Mesenchymal stem cell (in vitro differentiated cells and primary cell): Measurements from ENCODE around the gene TOP3A.

Experiments used
- DNase-seq: peaks from one replicate; pipeline ENCODE4 v3.0.0-alpha.2; 2013
- H2AFZ ChIP-seq: one replicate; pipeline ENCODE4 v1.6.1; 2013; ENCODE audit warnings: low read depth, mild to moderate bottlenecking, control low read depth, inconsistent platforms, low read length, moderate library complexity
- H2AK5ac ChIP-seq: 2 replicates; pipeline ENCODE4 v1.6.1; 2013; ENCODE audit warnings: low read length, moderate library complexity, mild to moderate bottlenecking, inconsistent platforms; ENCODE audit not compliant: severe bottlenecking
- H2BK120ac ChIP-seq: one replicate; pipeline ENCODE4 v1.6.1; 2013; ENCODE audit warnings: low read depth, mild to moderate bottlenecking, inconsistent platforms, low read length, moderate library complexity
- H2BK12ac ChIP-seq, 2 experiments: one replicate each; pipeline ENCODE4 v1.6.1; 2013; ENCODE audit warnings: inconsistent platforms in 2 of 2, low read length in 2 of 2, mild to moderate bottlenecking in 2 of 2, moderate library complexity in 2 of 2, control low read depth in 1 of 2
- H2BK15ac ChIP-seq: one replicate; pipeline ENCODE4 v1.6.1; 2013; ENCODE audit warnings: mild to moderate bottlenecking, low read depth, inconsistent platforms; ENCODE audit not compliant: poor library complexity, severe bottlenecking
- H2BK5ac ChIP-seq: 2 replicates; pipeline ENCODE4 v1.6.1; 2013; ENCODE audit warnings: low read depth, mild to moderate bottlenecking, low read length, control low read depth, inconsistent platforms; ENCODE audit not compliant: poor library complexity, severe bottlenecking
- H3K14ac ChIP-seq, 2 experiments: one replicate each; pipeline ENCODE4 v1.6.1; 2013; ENCODE audit warnings: inconsistent platforms in 2 of 2, low read length in 2 of 2, control low read depth in 1 of 2, mild to moderate bottlenecking in 1 of 2, moderate library complexity in 1 of 2
- H3K18ac ChIP-seq, 2 experiments: one replicate each; pipeline ENCODE4 v1.6.1; 2013; ENCODE audit warnings: inconsistent platforms in 2 of 2, low read length in 2 of 2, control low read depth in 1 of 2, low read depth in 1 of 2, mild to moderate bottlenecking in 1 of 2
- H3K23ac ChIP-seq, 2 experiments: one replicate each; pipeline ENCODE4 v1.6.1; 2013; ENCODE audit warnings: inconsistent platforms in 2 of 2, low read length in 2 of 2, mild to moderate bottlenecking in 2 of 2, moderate library complexity in 2 of 2, control low read depth in 1 of 2
- H3K27ac ChIP-seq: 2 replicates; pipeline ENCODE4 v1.5.1; 2013; ENCODE audit warnings: mild to moderate bottlenecking, moderate library complexity, low read length, control low read depth, inconsistent platforms; ENCODE audit not compliant: poor library complexity, severe bottlenecking
- H3K27me3 ChIP-seq, 2 experiments: 2 replicates each; pipeline versions ENCODE4 v1.6.1 to v1.7.0; 2013; ENCODE audit warnings: low read length in 2 of 2, mild to moderate bottlenecking in 2 of 2, moderate library complexity in 2 of 2, control low read depth in 1 of 2, inconsistent platforms in 1 of 2; ENCODE audit not compliant: control insufficient read depth in 1 of 2, insufficient read depth in 1 of 2
- H3K36me3 ChIP-seq, 2 experiments: 2 replicates each; pipeline versions ENCODE4 v1.6.1 to v1.7.0; 2013; ENCODE audit warnings: low read length in 2 of 2, control low read depth in 1 of 2, inconsistent platforms in 1 of 2, low read depth in 1 of 2, mild to moderate bottlenecking in 1 of 2; ENCODE audit not compliant: insufficient read depth in 2 of 2, control insufficient read depth in 1 of 2
- H3K4ac ChIP-seq, 2 experiments: one replicate each; pipeline ENCODE4 v1.6.1; 2013; ENCODE audit warnings: inconsistent platforms in 2 of 2, low read length in 2 of 2, mild to moderate bottlenecking in 2 of 2, moderate library complexity in 2 of 2, control low read depth in 1 of 2, low read depth in 1 of 2
- H3K4me1 ChIP-seq: 2 replicates; pipeline ENCODE4 v1.6.1; 2013; ENCODE audit warnings: low read depth, low read length, control low read depth; ENCODE audit not compliant: control insufficient read depth, insufficient read depth
- H3K4me2 ChIP-seq: 2 replicates; pipeline ENCODE4 v1.6.1; 2013; ENCODE audit warnings: low read length, mild to moderate bottlenecking, inconsistent platforms; ENCODE audit not compliant: poor library complexity, severe bottlenecking
- H3K4me3 ChIP-seq, 2 experiments: 2 replicates each; pipeline versions ENCODE4 v1.5.1 to v1.7.0; 2013; ENCODE audit warnings: low read length in 2 of 2, mild to moderate bottlenecking in 2 of 2, control low read depth in 1 of 2, low read depth in 1 of 2; ENCODE audit not compliant: insufficient read depth in 1 of 2
- H3K79me1 ChIP-seq: replicated peaks from 2 replicates; pipeline ENCODE4 v1.6.1; 2013; ENCODE audit warnings: mild to moderate bottlenecking, control low read depth, low read length, inconsistent platforms; ENCODE audit not compliant: poor library complexity, severe bottlenecking
- H3K9ac ChIP-seq: 2 replicates; pipeline ENCODE4 v1.7.0; 2013; ENCODE audit warnings: mild to moderate bottlenecking, low read length, moderate library complexity
- H3K9me3 ChIP-seq: 2 replicates; pipeline ENCODE4 v1.7.0; 2013; ENCODE audit warnings: mild to moderate bottlenecking, low read length; ENCODE audit not compliant: control insufficient read depth
- H4K8ac ChIP-seq: one replicate; pipeline ENCODE4 v1.6.1; 2013; ENCODE audit warnings: inconsistent platforms, mild to moderate bottlenecking, low read length, moderate library complexity
- H4K91ac ChIP-seq: one replicate; pipeline ENCODE4 v1.6.1; 2013; ENCODE audit warnings: mild to moderate bottlenecking, low read length, inconsistent platforms
- WGBS: methylation state at CpG from one replicate; pipeline ENCODE4 v1.1.7; 2013; ENCODE audit warnings: mixed read lengths; 5-methylcytosine and 5-hydroxymethylcytosine counted together

The TOP3A gene

DNA sequence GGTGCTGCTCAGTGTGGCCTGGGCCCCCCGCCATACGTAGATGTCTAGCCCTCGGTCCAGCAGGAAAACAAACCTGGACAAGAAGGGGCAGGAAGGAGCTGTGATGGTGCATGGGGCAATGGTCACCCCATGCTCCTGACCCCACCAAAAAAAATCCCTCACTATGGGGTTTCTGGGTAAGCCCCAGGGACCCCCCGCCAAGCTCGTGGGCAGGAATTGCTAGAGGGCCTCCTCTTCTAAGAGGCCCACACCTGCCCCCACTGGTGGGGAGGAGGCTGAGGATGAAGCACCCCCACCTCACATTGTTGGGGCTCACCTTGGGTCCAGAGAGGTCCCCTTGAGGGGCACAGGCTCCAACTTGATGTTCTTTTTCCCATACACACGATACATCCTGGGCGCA lies 66.0 kb downstream of the TOP3A start:
- no peak overlapping the region for H3K23ac ChIP-seq
- H2BK5ac ChIP-seq: no peak overlapping the region
- H3K9me3 ChIP-seq: no peaks in the 10 kb centered on the region
- H3K14ac ChIP-seq: no peak overlapping the region
- WGBS: 97% methylated on average over 7 of the region's 7 CpGs
- peaks cover 5% of the 10 kb centered on the region for H3K4me1 ChIP-seq
- H2BK15ac ChIP-seq: no peak overlapping the region
- no peak overlapping the region for H4K8ac ChIP-seq
- H3K9ac ChIP-seq: peak overlapping the region; percentile 14
- H3K4ac ChIP-seq: no peak overlapping the region
- no peak overlapping the region for H3K27ac ChIP-seq
- H2BK12ac ChIP-seq: no peak overlapping the region
- no peak overlapping the region for H3K18ac ChIP-seq
- peak overlapping the region; percentile 14 for H4K91ac ChIP-seq
- no peak overlapping the region for H2BK120ac ChIP-seq
- DNase-seq: no peak
- no peak overlapping the region for H3K4me2 ChIP-seq
- H2AK5ac ChIP-seq: no peak overlapping the region
- no peak overlapping the region for H3K4me3 ChIP-seq
- peaks cover 50% of the 10 kb centered on the region for H3K79me1 ChIP-seq
- no peak overlapping the region for H2AFZ ChIP-seq
- peaks cover 89 to 90% of the 10 kb centered on the region in 2 experiments for H3K36me3 ChIP-seq
- no peaks in the 10 kb centered on the region for H3K27me3 ChIP-seq

DNA sequence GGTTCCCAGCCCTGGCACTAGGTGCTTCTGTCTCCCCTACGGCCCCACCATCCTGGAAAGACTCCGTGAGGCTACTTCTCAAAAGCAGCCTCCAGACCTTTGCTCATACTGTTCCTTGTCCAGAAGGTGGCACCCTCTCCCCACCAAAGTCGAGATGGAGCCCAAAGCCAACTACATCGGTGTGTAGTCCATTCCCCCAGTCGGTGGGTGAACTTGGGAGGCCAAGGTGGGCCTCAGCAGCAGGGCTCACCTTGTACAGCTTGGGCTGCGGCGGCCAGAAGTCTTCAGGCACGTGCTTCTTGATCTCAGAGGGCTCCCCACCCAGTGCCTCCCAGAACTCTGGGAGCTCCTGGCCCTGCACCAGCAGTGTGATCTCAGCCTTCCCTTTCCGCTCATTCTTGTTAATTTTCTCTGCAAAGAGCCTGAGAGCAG lies 66.5 kb downstream of the TOP3A start:
- no peak overlapping the region for H4K91ac ChIP-seq
- H2AFZ ChIP-seq: no peak overlapping the region
- H2AK5ac ChIP-seq: no peak overlapping the region
- peaks cover 45% of the 10 kb centered on the region for H3K79me1 ChIP-seq
- no peak overlapping the region for H3K4me3 ChIP-seq
- no peak overlapping the region for H2BK12ac ChIP-seq
- H3K27me3 ChIP-seq: no peaks in the 10 kb centered on the region
- H3K23ac ChIP-seq: no peak overlapping the region
- peak overlapping the region; percentile 14 for H3K9ac ChIP-seq
- H3K14ac ChIP-seq: no peak overlapping the region
- H2BK5ac ChIP-seq: no peak overlapping the region
- H3K4me1 ChIP-seq: peaks cover 5% of the 10 kb centered on the region
- H3K27ac ChIP-seq: no peak overlapping the region
- no peaks in the 10 kb centered on the region for H3K9me3 ChIP-seq
- peak; percentile 76 for DNase-seq
- 44% methylated on average over 9 of the region's 9 CpGs for WGBS
- no peak overlapping the region for H4K8ac ChIP-seq
- peaks cover 89 to 90% of the 10 kb centered on the region in 2 experiments for H3K36me3 ChIP-seq
- no peak overlapping the region for H2BK120ac ChIP-seq
- no peak overlapping the region for H2BK15ac ChIP-seq
- no peak overlapping the region for H3K18ac ChIP-seq
- no peak overlapping the region for H3K4me2 ChIP-seq
- no peak overlapping the region for H3K4ac ChIP-seq

DNA sequence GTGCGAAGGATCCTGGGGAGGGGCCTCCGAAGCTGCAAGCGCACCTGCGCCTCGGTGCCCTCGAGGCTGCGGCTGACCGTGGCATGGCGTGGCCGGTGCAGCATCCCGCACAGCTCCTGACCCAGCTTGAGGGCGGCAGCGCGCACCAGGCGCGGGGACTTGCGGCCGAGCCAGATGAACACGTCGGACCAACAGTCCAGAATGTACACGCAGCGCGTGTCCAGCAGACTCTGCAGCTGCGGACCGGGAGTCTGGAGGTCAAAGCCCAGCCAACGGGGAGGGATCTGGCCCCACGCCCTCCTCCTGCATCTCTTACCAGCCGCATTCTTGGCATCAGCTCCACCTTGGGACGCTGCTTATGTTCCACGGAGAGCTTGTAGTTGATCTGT lies 67.2 kb downstream of the TOP3A start:
- Histone ChIP-seq H4K91ac (no peak overlapping the region), H3K14ac (peak overlapping the region in 1 of 2 experiments; percentile 29), H3K4me2 (no peak overlapping the region), H2AK5ac (no peak overlapping the region), H3K4me3 (peak overlapping the region in 1 of 2 experiments; percentile 31), H3K9me3 (no peaks in the 10 kb centered on the region), H2BK12ac (no peak overlapping the region), H3K27ac (no peak overlapping the region), H2BK120ac (no peak overlapping the region), H3K4me1 (peaks cover 5% of the 10 kb centered on the region), H3K36me3 (peaks cover 86 to 88% of the 10 kb centered on the region in 2 experiments), H2AFZ (no peak overlapping the region), H2BK5ac (no peak overlapping the region), H3K79me1 (peaks cover 40% of the 10 kb centered on the region), H3K4ac (no peak overlapping the region), H2BK15ac (no peak overlapping the region), H3K9ac (peak overlapping the region; percentile 14), H3K18ac (no peak overlapping the region), H3K27me3 (no peaks in the 10 kb centered on the region), H3K23ac (no peak overlapping the region), H4K8ac (no peak overlapping the region)
- no peak for DNase-seq
- 99% methylated on average over 30 of the region's 30 CpGs for WGBS

DNA sequence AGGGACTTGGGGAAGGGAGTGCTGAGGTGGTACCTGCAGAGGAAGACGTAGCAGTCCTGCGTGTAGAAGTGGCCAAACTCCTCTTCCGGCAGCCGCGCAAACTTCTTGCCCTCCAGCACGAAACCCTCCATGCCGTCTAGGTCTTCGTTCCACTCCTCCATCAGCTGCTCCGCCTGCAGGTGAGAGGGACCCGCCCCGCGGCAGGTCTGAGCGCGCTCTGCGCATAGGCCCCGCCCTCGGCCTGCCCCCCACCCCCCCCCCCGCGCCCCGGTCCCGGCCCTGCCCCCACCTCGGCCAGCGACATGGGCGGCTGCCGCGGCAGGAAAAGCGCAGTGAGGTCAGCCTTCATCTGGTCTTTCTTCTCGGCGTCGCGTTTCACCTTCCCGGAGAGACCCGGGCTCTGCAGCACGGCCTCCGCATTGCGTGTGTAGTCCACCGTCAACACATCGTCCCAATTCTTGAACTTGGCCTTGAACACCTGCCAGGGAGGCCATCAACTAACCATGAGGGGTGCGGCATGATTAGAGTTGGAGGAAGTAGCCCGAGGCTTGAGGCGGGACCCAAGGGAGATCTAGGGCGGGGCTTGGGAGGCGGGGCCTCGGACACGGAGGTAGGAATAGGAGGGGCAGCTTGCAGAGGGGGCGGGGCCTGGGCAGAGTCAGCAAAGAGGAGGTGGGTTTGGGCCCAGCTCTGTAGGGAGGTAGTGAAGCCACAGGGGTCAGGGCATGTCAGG lies 67.7 kb downstream of the TOP3A start:
- Histone ChIP-seq H3K9ac (no peak overlapping the region), H3K4me1 (peaks cover 5% of the 10 kb centered on the region), H2AFZ (no peak overlapping the region), H3K27ac (no peak overlapping the region), H3K4ac (no peak overlapping the region), H2BK15ac (peak overlapping the region; percentile 7), H3K18ac (no peak overlapping the region), H3K36me3 (peaks cover 86 to 88% of the 10 kb centered on the region in 2 experiments), H3K4me3 (peak overlapping the region in 1 of 2 experiments; percentile 31), H2BK12ac (no peak overlapping the region), H2AK5ac (no peak overlapping the region), H2BK120ac (no peak overlapping the region), H4K91ac (no peak overlapping the region), H3K4me2 (no peak overlapping the region), H3K27me3 (no peaks in the 10 kb centered on the region), H3K14ac (no peak overlapping the region), H4K8ac (no peak overlapping the region), H2BK5ac (no peak overlapping the region), H3K9me3 (no peaks in the 10 kb centered on the region), H3K23ac (no peak overlapping the region), H3K79me1 (peaks cover 34% of the 10 kb centered on the region)
- 50% methylated on average over 36 of the region's 46 CpGs for WGBS
- peak; percentile 33 for DNase-seq
